Measurements from ENCODE around the gene DHTKD1.

DNA sequence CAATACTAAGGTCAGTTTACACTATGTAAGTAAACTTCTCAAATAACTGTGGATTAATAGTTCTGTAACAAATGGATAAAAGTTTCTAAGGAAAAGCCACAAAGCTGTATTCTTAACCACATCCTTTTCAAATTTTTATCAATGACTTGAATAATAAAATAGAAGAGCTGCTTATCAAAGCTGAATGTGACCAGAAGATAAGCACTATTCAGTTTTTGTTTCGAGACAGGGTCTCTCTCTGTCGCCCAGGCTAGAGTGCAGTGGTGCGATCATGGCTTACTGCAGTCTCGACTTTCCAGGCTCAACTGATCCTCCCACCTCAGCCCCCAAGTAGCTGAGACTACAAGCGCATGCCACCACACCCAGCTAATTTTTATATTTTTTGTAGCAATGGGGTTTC lies 43.2 kb upstream of the DHTKD1 start:
- TF ChIP-seq, protein P1, sequence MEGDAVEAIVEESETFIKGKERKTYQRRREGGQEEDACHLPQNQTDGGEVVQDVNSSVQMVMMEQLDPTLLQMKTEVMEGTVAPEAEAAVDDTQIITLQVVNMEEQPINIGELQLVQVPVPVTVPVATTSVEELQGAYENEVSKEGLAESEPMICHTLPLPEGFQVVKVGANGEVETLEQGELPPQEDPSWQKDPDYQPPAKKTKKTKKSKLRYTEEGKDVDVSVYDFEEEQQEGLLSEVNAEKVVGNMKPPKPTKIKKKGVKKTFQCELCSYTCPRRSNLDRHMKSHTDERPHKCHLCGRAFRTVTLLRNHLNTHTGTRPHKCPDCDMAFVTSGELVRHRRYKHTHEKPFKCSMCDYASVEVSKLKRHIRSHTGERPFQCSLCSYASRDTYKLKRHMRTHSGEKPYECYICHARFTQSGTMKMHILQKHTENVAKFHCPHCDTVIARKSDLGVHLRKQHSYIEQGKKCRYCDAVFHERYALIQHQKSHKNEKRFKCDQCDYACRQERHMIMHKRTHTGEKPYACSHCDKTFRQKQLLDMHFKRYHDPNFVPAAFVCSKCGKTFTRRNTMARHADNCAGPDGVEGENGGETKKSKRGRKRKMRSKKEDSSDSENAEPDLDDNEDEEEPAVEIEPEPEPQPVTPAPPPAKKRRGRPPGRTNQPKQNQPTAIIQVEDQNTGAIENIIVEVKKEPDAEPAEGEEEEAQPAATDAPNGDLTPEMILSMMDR (IDR thresholded peaks at IDR 0.05), result no peak
- no peak for TF ChIP-seq POLR2A (IDR thresholded peaks at IDR 0.05)
